Transverse colon (tissue), 4 donors: ENCODE measurements around the gene SCAMP1. TPM values are rescaled to one million over a fixed set of nuclear protein-coding genes. Genes with fewer than 3 reads are reported as not detected.
"Not testable (repeated sequence)": the region's sequence is repeated elsewhere in the genome, so short reads cannot be mapped to it uniquely, and the experiment has no call there.

Source experiments
- DNase-seq: peaks from one replicate; pipeline ENCODE4 v3.0.0-alpha.2; 2019
- H3K27ac ChIP-seq, 4 donors: fragments of 200-600 bp; sonication (generic); 2 replicates each; pipeline ENCODE4 v1.5.1; 2016 to 2018; ENCODE audit warnings: inconsistent platforms in 4 of 4
- H3K27me3 ChIP-seq: fragments of 200-600 bp; sonication (generic); 2 replicates; pipeline ENCODE4 v1.5.1; 2017; ENCODE audit warnings: inconsistent platforms
- H3K36me3 ChIP-seq, 4 donors: fragments of 200-600 bp; sonication (generic); 2 replicates each; pipeline ENCODE4 v1.5.1; 2017 to 2019; ENCODE audit warnings: inconsistent platforms in 4 of 4
- H3K4me1 ChIP-seq, 4 donors: fragments of 200-600 bp; sonication (generic); 2 replicates each; pipeline ENCODE4 v1.5.1; 2017 to 2020; ENCODE audit warnings: inconsistent platforms in 4 of 4
- H3K4me3 ChIP-seq, 4 donors: fragments of 200-600 bp; sonication (generic); 1 replicate in 1 of 4; 2 replicates in 3 of 4; pipeline versions ENCODE4 v1.5.1 to v1.6.1; 2017 to 2019; ENCODE audit warnings: inconsistent platforms in 4 of 4
- H3K9me3 ChIP-seq, 2 donors: fragments of 200-600 bp; sonication (generic); 2 replicates each; pipeline ENCODE4 v1.5.1; 2017 to 2019; ENCODE audit warnings: inconsistent platforms in 2 of 2
- EP300 ChIP-seq: sonication (generic); formaldehyde crosslinking; IDR thresholded peaks from one replicate; pipeline ENCODE4 v1.6.1; 2017; ENCODE audit warnings: antibody characterized with exemption, low read depth
- POLR2A ChIP-seq: fragments of 450-650 bp; IDR thresholded peaks from one replicate; pipeline ENCODE4 v1.6.1; 2016; ENCODE audit warnings: antibody characterized with exemption, mild to moderate bottlenecking, moderate library complexity
- POLR2AphosphoS5 ChIP-seq, 3 donors: sonication (generic); formaldehyde crosslinking; IDR thresholded peaks; one replicate each; pipeline ENCODE4 v1.6.1; 2016; ENCODE audit warnings: antibody characterized with exemption in 3 of 3
- WGBS, 2 donors: methylation state at CpG; one replicate each; pipeline ENCODE4 v1.1.5; 2018; ENCODE audit warnings: low coverage in 1 of 2; 5-methylcytosine and 5-hydroxymethylcytosine counted together
- in situ Hi-C, 4 donors: fragments of 200-750 bp; cut with MboI; loops; one replicate each; pipeline versions ENCODE4 v1.15.0 to v1.15.1; 2017; ENCODE audit warnings: low sequenced_read_pairs in 3 of 4, low pct_ligation_motif_present in 1 of 4, low pct_unique_long_range_greater_than_20kb in 1 of 4
- intact Hi-C: fragments of 100-400 bp; cut with DNase I; formaldehyde crosslinking; loops from one replicate; pipeline ENCODE4 v1.15.1; 2023; ENCODE audit warnings: low total_unique reads
- total RNA-seq, 4 donors: library from RNA; depleted of rRNA; stranded (reverse); fragments of >200 nt; gene quantifications; one replicate each; pipeline ENCODE4 v1.1.0, GENCODE V29; 2016
- TF ChIP-seq, protein P1 (sequence below), 5 experiments: fragments of 200-600 bp in 3 of 5; fragments of 450-650 bp in 2 of 5; sonication (generic) in 3 of 5; IDR thresholded peaks; 1 replicate in 2 of 5; 2 replicates in 3 of 5; pipeline ENCODE4 v1.5.1; 2016 to 2017; ENCODE audit warnings: antibody characterized with exemption in 5 of 5, inconsistent platforms in 3 of 5, mild to moderate bottlenecking in 2 of 5, moderate library complexity in 1 of 5

The SCAMP1 gene
- total RNA-seq, 4 donors from 2014 or later, result 10.5 to 24.7 (median 21.8) TPM

DNA sequence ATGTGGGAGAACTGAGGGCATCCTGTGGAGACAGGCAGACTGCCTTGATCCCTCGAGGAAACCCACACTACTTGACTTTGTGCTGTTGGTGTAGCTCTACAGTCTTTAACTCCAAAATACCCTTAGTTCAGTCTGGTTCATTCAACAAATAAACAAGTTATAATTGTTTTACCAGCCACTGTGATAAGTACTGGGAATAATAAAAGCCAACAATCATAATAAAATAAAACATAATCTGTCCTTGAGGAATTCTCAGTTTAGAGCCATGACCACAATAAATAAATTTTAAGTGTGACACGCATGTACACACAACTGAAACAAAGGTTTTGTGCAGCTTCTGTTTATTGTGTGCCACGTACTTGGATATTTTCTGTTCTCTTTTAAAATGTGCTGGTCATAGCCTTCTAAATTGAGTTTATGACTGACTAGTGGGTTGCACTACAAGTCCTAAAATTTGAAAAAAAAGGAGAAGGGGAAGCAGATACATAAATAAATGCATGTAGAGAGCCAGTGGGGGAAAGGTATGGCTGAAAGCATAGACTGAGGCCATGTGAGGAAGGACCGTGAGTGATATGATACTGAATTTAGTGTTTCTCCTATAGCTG is 6.2 kb upstream of the SCAMP1 start:
- H3K36me3 ChIP-seq, result no peaks in the 10 kb centered on the region
- TF ChIP-seq POLR2A (no peak), POLR2AphosphoS5 (IDR thresholded peaks at IDR 0.05) (no peak), EP300 (no peak)
- TF ChIP-seq, protein P1, sequence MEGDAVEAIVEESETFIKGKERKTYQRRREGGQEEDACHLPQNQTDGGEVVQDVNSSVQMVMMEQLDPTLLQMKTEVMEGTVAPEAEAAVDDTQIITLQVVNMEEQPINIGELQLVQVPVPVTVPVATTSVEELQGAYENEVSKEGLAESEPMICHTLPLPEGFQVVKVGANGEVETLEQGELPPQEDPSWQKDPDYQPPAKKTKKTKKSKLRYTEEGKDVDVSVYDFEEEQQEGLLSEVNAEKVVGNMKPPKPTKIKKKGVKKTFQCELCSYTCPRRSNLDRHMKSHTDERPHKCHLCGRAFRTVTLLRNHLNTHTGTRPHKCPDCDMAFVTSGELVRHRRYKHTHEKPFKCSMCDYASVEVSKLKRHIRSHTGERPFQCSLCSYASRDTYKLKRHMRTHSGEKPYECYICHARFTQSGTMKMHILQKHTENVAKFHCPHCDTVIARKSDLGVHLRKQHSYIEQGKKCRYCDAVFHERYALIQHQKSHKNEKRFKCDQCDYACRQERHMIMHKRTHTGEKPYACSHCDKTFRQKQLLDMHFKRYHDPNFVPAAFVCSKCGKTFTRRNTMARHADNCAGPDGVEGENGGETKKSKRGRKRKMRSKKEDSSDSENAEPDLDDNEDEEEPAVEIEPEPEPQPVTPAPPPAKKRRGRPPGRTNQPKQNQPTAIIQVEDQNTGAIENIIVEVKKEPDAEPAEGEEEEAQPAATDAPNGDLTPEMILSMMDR (IDR thresholded peaks at IDR 0.05), result no peak
- H3K4me1 ChIP-seq, result peaks cover 0 to 10% (median 5%) of the 10 kb centered on the region in 4 donors
- in situ Hi-C loops (loop anchor here in 1 of 4 donors (10.0 kb wide), 1 partner anchor 49 kb away; no protein-coding TSS in a partner anchor), intact Hi-C loops (no loop called here)
- H3K9me3 ChIP-seq, result no peaks in the 10 kb centered on the region
- H3K27ac ChIP-seq, result no peak overlapping the region
- no peak for DNase-seq
- WGBS, 2 donors, result 60 to 73% methylated on average over 3 to 4 of the region's 4 CpGs
- H3K4me3 ChIP-seq, result no peak overlapping the region
- no peaks in the 10 kb centered on the region for H3K27me3 ChIP-seq

DNA sequence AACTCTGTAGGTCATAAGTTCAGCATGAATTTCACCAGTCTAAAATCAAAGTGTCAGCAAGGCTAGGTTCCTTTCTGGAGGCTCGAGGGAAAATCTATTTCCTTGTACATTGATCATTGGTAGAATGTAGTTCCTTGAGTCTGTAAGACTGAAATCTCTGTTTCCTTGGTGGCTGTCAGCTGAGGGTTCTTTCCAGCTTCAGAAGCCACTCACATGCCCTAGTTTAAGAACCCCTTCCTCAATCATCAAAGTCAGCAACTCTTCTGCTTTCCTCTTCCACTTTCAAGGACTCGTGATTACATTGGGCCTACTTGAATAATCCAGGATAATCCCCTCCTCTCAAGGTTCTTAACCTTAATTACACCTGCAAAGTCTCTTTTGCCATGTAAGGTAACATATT is 4.9 kb upstream of the SCAMP1 start:
- Histone ChIP-seq H3K27me3 (no peaks in the 10 kb centered on the region), H3K9me3 (no peaks in the 10 kb centered on the region), H3K4me3 (no peak overlapping the region), H3K27ac (no peak overlapping the region), H3K36me3 (no peaks in the 10 kb centered on the region), H3K4me1 (peaks cover 0 to 16% (median 9%) of the 10 kb centered on the region in 4 donors)
- TF ChIP-seq, protein P1 (IDR thresholded peaks at IDR 0.05), result no peak
- TF ChIP-seq EP300, result no peak
- TF ChIP-seq POLR2A, result no peak
- TF ChIP-seq POLR2AphosphoS5 (IDR thresholded peaks at IDR 0.05), result no peak
- intact Hi-C loops (no loop called here), in situ Hi-C loops (loop anchor here (5.0 to 10.0 kb wide), 2 partner anchors 51 to 58 kb away; no protein-coding TSS in a partner anchor)
- no peak for DNase-seq
- WGBS, 2 donors, result 78 to 80% methylated on average over 2 of the region's 2 CpGs

DNA sequence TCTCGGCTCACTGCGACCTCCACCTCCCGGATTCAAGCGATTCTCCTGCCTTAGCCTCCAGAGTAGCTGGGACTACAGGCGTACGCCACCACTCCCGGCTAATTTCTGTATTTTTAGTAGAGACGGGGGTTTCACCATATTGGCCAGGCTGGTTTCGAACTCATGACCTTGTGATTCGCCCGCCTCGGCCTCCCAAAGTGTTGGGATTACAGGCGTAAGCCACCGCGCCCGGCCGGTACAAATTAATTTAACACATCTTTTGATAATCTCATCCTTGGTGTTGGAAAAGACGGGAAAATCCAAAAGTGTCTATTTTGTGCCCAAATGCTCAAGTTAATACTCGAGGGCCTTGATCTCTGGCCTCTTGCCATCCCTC is 974 bp upstream of the SCAMP1 start:
- not testable (repeated sequence) for H3K9me3 ChIP-seq

DNA sequence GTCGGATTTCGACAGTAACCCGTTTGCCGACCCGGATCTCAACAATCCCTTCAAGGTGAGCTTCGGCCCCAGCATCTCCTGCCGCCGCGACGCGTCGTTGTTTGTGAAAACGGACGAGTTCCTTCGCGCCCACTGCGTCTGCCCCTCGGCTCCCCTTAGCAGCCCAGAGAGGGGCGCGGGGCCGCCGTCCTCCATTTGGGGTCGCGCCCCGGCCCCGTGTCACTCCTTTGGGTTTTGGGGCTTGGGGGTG is 182 bp downstream of the SCAMP1 start:
- Histone ChIP-seq H3K36me3 (no peaks in the 10 kb centered on the region), H3K4me3 (peak overlapping the region; percentile 84 to 96 (median 88)), H3K27me3 (no peaks in the 10 kb centered on the region), H3K4me1 (peaks cover 8 to 30% (median 11%) of the 10 kb centered on the region in 4 donors), H3K27ac (peak overlapping the region; percentile 89 to 98 (median 92)), H3K9me3 (no peaks in the 10 kb centered on the region)
- 0% methylated on average over 26 of the region's 26 CpGs; no CpG with 5 or more reads in 1 of the 2 donors for WGBS, 2 donors
- in situ Hi-C loops, result no loop called here
- no peak for TF ChIP-seq POLR2AphosphoS5 (IDR thresholded peaks at IDR 0.05)
- TF ChIP-seq POLR2A, result peak; percentile 62
- intact Hi-C loops, result loop anchor here (2.0 kb wide), 1 partner anchor 66 kb away; the partner anchor contains the start of gene AP3B1
- no peak for DNase-seq

More for the DNA sequence above, 974 bp upstream of the SCAMP1 start:
- H3K36me3 ChIP-seq, intact Hi-C loops, DNase-seq, H3K27me3 ChIP-seq: not testable (repeated sequence)
- Histone ChIP-seq H3K4me1 (peaks cover 8 to 30% (median 11%) of the 10 kb centered on the region in 4 donors), H3K4me3 (peak overlapping the region; percentile 84 to 96 (median 88)), H3K27ac (peak overlapping the region; percentile 89 to 98 (median 92))
- WGBS, 2 donors, result 81% methylated on average over 19 of the region's 19 CpGs; no CpG with 5 or more reads in 1 of the 2 donors
- in situ Hi-C loops, result loop anchor here (5.0 to 10.0 kb wide), 2 partner anchors 55 to 62 kb away; no protein-coding TSS in a partner anchor

DNA sequence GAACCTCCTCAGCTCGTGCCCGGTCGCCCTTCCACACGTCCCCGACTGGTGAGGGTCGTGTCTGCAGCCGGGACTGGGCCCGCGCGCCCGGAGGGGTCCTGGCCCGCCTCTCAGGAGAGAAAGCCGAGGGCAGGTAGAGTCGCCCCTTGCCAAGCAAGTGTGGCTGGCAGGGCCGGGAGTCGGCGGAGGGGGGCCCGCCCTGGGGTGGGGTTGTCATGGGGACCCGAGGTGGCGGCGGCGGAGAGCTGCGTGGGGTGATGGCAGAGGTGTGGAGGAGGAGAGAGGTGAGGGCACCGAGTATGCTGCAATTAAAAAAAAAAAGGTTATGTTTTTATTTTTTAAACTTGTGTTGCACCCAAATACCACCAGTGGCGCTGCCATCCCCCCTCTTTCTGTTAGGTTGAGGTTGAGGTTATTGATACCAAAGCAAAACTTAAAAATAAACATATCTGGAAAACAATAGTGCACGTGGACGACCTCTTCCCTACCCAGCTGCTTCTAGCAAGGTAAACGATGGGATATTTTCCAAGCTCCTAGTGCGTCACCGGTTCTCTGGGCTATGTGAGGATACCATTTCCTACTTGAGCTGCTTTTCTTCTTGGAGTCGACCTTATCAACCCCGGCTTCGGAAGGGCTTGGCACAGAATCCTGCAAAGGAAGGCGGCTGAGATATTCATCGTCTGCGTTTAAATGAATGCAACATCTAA is 660 bp downstream of the SCAMP1 start:
- peaks cover 8 to 30% (median 11%) of the 10 kb centered on the region in 4 donors for H3K4me1 ChIP-seq
- peak; percentile 66 for DNase-seq
- H3K4me3 ChIP-seq, result peak overlapping the region; percentile 84 to 96 (median 88)
- H3K36me3 ChIP-seq, result no peaks in the 10 kb centered on the region
- in situ Hi-C loops, result no loop called here
- intact Hi-C loops, result loop anchor here (2.0 kb wide), 1 partner anchor 66 kb away; the partner anchor contains the start of gene AP3B1
- no peaks in the 10 kb centered on the region for H3K9me3 ChIP-seq
- peak in 2 of 3 donors; percentile 15 to 17 for TF ChIP-seq POLR2AphosphoS5 (IDR thresholded peaks at IDR 0.05)
- TF ChIP-seq, protein P1 (IDR thresholded peaks at IDR 0.05), result peak; percentile 20 to 40 (median 30)
- TF ChIP-seq EP300, result no peak
- no peak for TF ChIP-seq POLR2A
- H3K27ac ChIP-seq, result peak overlapping the region; percentile 89 to 98 (median 92)
- no peaks in the 10 kb centered on the region for H3K27me3 ChIP-seq
- WGBS, 2 donors, result 0% methylated on average over 9 to 35 of the region's 36 CpGs
